Activated CD8-positive, alpha-beta T cell treated with anti-CD3 and anti-CD28 coated beads for 36 hours (primary cell): ENCODE data around the gene ACSF2. TPM values are rescaled to one million over a fixed set of nuclear protein-coding genes. Genes with fewer than 3 reads are reported as not detected.

Experiments
- ATAC-seq: fragments of 200-7000 bp; cut with Tn5 transposase; one replicate; pipeline ENCODE4 v1.10.0; 2021; ENCODE audit warnings: mild to moderate bottlenecking, moderate library complexity
- CTCF ChIA-PET: fragments of 350-600 bp; sonication (Branson Sonifier 250); formaldehyde crosslinking; loops from one replicate; lab custom pipeline; 2021; ENCODE audit warnings: antibody characterized with exemption; lab: Charles Lee
- POLR2A ChIA-PET: fragments of 350-600 bp; sonication (Branson Sonifier 250); formaldehyde crosslinking; loops from one replicate; lab custom pipeline; 2021; ENCODE audit warnings: antibody characterized with exemption; lab: Charles Lee
- DNase-seq: peaks from one replicate; pipeline ENCODE4 v3.0.0-alpha.2; 2020
- H3K27ac Mint-ChIP-seq: one replicate; pipeline ENCODE4 v1.8.0; 2021; ENCODE audit warnings: mild to moderate bottlenecking, mixed read lengths
- H3K27me3 Mint-ChIP-seq: one replicate; pipeline ENCODE4 v1.8.0; 2021; ENCODE audit warnings: mixed read lengths
- H3K36me3 Mint-ChIP-seq: one replicate; pipeline ENCODE4 v1.8.0; 2021; ENCODE audit warnings: low read depth, mixed read lengths
- H3K4me1 Mint-ChIP-seq: one replicate; pipeline ENCODE4 v1.8.0; 2021; ENCODE audit warnings: low read depth, mixed read lengths
- H3K4me3 Mint-ChIP-seq: one replicate; pipeline ENCODE4 v1.8.0; 2021; ENCODE audit warnings: mild to moderate bottlenecking, moderate library complexity, mixed read lengths
- H3K9me3 Mint-ChIP-seq: one replicate; pipeline ENCODE4 v1.8.0; 2021; ENCODE audit warnings: mixed read lengths
- intact Hi-C: fragments of 100-400 bp; cut with micrococcal nuclease; formaldehyde crosslinking; loops from one replicate; pipeline ENCODE4 v1.10.0; 2022
- total RNA-seq, 2 experiments: library from RNA; stranded (reverse); gene quantifications; one replicate each; pipeline ENCODE4 v1.2.3, GENCODE V29; 2021
- TF ChIP-seq, protein P1 (sequence below): fragments of 200-600 bp; IDR thresholded peaks from one replicate; pipeline ENCODE4 v1.8.0; 2022; ENCODE audit warnings: antibody characterized with exemption, mild to moderate bottlenecking

ACSF2 gene
- total RNA-seq, 2 experiments from 2014 or later, result 14.5 to 17.5 TPM

DNA sequence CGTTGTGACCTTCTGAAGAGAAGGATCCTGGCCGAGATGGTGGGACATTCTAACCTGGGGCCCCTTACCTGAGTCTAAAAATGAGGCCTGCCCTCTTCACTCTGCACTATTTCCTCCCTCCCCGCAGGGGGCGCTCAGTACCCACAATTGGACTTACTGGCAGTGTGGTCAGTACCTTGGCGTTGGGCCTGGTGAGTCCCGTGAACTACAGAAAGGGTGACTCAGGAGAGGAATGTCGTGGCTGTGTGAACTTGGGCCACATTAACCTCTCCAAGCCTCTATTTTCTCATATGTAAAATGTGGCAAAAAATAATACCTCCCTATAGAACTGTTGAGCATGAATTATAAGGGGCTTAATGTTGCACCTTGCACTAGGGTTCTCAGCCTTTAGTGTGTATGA, 56.5 kb downstream of the ACSF2 start:
- H3K36me3 Mint-ChIP-seq, result peaks cover 24% of the 10 kb centered on the region
- TF ChIP-seq, protein P1, sequence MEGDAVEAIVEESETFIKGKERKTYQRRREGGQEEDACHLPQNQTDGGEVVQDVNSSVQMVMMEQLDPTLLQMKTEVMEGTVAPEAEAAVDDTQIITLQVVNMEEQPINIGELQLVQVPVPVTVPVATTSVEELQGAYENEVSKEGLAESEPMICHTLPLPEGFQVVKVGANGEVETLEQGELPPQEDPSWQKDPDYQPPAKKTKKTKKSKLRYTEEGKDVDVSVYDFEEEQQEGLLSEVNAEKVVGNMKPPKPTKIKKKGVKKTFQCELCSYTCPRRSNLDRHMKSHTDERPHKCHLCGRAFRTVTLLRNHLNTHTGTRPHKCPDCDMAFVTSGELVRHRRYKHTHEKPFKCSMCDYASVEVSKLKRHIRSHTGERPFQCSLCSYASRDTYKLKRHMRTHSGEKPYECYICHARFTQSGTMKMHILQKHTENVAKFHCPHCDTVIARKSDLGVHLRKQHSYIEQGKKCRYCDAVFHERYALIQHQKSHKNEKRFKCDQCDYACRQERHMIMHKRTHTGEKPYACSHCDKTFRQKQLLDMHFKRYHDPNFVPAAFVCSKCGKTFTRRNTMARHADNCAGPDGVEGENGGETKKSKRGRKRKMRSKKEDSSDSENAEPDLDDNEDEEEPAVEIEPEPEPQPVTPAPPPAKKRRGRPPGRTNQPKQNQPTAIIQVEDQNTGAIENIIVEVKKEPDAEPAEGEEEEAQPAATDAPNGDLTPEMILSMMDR, result peak; percentile 87
- H3K27ac Mint-ChIP-seq, result no peak overlapping the region
- POLR2A ChIA-PET, result interaction anchor here (0.7 to 1.1 kb wide), 2 partner anchors 11 to 32 kb away, joined by 3 read pairs; no protein-coding TSS in a partner anchor
- no peak overlapping the region for H3K4me3 Mint-ChIP-seq
- no peaks in the 10 kb centered on the region for H3K9me3 Mint-ChIP-seq
- H3K27me3 Mint-ChIP-seq, result no peaks in the 10 kb centered on the region
- peaks cover 22% of the 10 kb centered on the region for H3K4me1 Mint-ChIP-seq
- CTCF ChIA-PET, result interaction anchor here (0.7 to 7.7 kb wide), 20 partner anchors 13 to 222 kb away, joined by 3 to 57 read pairs (median 4); partner anchors contain the start of gene EPN3
- peak; percentile 57 for ATAC-seq
- DNase-seq, result peak; percentile 87
- intact Hi-C loops, result loop anchor here (5.0 to 10.0 kb wide), 2 partner anchors 60 to 142 kb away; no protein-coding TSS in a partner anchor

DNA sequence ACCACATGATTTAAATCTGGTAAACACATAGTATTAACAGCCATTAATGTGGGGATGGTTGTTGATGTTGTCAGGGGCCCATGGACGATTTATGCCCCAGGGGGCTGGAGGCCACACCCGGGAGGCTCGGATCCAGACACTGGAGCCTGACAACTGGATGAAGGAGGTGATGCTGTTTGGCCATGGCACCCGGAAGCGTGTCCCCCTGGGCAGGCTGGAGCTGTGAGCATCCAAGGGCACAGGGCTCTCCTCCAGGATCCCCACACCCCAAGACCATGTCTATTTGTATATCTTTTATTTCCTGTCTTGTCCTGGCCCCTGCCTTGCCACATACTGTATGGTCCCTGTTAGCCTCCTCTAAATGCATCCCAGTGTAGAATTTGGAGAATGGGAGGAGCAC, 57.2 kb downstream of the ACSF2 start:
- Mint-ChIP-seq H3K4me1 (peaks cover 17% of the 10 kb centered on the region), H3K4me3 (no peak overlapping the region), H3K27me3 (no peaks in the 10 kb centered on the region), H3K27ac (no peak overlapping the region), H3K9me3 (no peaks in the 10 kb centered on the region), H3K36me3 (peaks cover 24% of the 10 kb centered on the region)
- ChIA-PET POLR2A (interaction anchor here (0.6 to 1.1 kb wide), 2 partner anchors 32 to 73 kb away, joined by 3 read pairs; no protein-coding TSS in a partner anchor), CTCF (interaction anchor here (0.7 to 7.7 kb wide), 18 partner anchors 10 to 160 kb away, joined by 3 to 57 read pairs (median 4); no protein-coding TSS in a partner anchor)
- DNase-seq, result no peak
- intact Hi-C loops, result loop anchor here (5.0 to 10.0 kb wide), 2 partner anchors 59 to 142 kb away; no protein-coding TSS in a partner anchor
- ATAC-seq, result no peak
- TF ChIP-seq, protein P1, result no peak

DNA sequence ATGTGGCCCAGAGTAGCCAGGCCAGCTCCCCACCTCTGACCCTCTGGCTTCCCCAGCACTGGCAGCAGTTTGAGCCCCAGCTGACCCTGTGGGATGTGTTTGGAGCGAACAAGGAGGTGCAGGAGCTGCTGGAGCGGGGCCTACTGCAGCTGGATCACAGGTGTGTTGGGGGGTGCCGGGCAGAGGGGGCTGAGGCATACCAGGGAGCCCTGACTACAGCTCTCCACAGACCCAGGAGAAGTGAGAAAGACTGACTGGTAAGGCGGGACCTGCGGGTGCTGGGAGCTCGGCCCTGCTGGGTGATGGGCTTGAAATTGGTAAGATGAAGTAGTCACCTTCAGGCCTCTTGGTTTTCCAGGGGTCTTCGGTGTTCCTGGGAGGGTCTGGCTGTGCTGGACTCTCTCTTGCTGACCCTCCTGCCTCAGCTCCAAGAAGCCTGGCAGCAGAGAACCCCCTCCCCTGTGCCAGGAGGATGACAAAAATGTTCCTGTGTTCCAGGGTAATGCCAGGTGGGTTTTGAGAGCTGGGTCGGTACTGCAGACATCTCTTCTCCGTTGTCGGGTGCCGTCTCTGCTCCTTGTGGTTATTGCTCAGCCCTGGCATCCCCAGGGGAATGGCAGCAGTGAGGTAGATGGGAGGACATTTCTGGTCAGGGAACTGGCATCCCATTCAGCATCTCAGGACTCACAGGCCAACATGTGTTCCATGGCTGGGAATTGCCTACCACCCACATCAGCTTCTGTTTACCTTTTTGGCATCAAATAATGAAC, 58.6 kb downstream of the ACSF2 start:
- CTCF ChIA-PET, result interaction anchor here (1.2 to 7.7 kb wide), 8 partner anchors 11 to 161 kb away, joined by 3 to 57 read pairs (median 4); no protein-coding TSS in a partner anchor
- intact Hi-C loops, result loop anchor here (5.0 to 10.0 kb wide), 2 partner anchors 58 to 140 kb away; no protein-coding TSS in a partner anchor
- DNase-seq (no peak), ATAC-seq (no peak)
- POLR2A ChIA-PET, result interaction anchor here (0.6 to 1.3 kb wide), 2 partner anchors 11 to 347 kb away, joined by 3 read pairs; no protein-coding TSS in a partner anchor
- no peaks in the 10 kb centered on the region for H3K9me3 Mint-ChIP-seq
- TF ChIP-seq, protein P1, result no peak
- H3K4me1 Mint-ChIP-seq, result peaks cover 14% of the 10 kb centered on the region
- no peaks in the 10 kb centered on the region for H3K27me3 Mint-ChIP-seq
- H3K4me3 Mint-ChIP-seq, result no peak overlapping the region
- peaks cover 23% of the 10 kb centered on the region for H3K36me3 Mint-ChIP-seq
- no peak overlapping the region for H3K27ac Mint-ChIP-seq

DNA sequence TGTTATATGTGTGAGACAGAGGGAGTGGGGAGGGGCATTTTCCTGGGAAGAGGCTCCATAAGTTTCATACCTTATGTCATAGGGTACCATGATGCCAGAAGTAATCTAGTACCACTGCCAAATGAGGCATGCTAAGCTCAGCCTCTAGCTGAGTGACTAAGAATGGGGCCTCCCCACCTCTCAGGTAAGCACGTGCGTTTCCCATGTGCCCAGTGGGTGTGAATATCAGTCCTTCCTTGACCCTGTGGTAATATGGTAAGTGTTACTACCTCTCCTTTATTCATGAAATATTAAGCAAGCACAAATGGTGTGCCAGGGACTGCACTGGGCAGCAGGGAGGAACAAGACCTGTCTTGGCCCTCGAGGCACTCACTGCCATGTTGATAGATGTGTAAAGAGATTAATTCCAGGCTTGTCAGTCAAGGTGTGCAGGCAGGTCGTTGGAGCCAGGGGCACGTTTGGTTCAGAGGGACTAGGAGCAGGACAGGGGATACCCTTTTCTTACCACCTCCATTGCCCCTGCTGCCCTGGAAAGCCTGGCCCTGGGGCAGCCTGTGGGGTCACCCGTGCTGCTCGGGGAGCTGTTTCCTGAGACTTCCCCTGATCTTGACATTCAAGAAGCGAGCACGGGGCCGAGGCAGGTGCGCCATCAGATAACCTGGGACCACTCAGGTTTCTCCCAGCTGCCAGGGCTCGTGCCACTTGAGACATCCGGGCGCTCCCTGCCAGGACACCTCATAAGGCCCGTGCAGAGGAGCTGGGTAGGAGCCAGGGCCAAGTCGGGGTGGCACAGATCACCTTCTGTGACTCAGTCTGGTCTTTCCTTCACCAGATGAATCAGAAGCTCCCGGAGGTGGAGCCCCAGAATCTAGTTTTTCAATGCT, 61.4 kb downstream of the ACSF2 start:
- Mint-ChIP-seq H3K27ac (no peak overlapping the region), H3K27me3 (no peaks in the 10 kb centered on the region), H3K4me1 (peaks cover 3% of the 10 kb centered on the region), H3K9me3 (no peaks in the 10 kb centered on the region), H3K36me3 (peaks cover 16% of the 10 kb centered on the region), H3K4me3 (no peak overlapping the region)
- ATAC-seq (peak; percentile 56), DNase-seq (no peak)
- ChIA-PET POLR2A (interaction anchor here (1.7 kb wide), 1 partner anchor 17 kb away, joined by 7 read pairs; no protein-coding TSS in a partner anchor), CTCF (interaction anchor here (0.9 to 7.7 kb wide), 4 partner anchors 13 to 141 kb away, joined by 3 to 57 read pairs (median 5); no protein-coding TSS in a partner anchor)
- intact Hi-C loops, result loop anchor here (10.0 kb wide), 1 partner anchor 137 kb away; no protein-coding TSS in a partner anchor
- TF ChIP-seq, protein P1, result no peak
